ENCODE measurements around the gene GBX1. TPM values are rescaled to one million over a fixed set of nuclear protein-coding genes. Genes with fewer than 3 reads are reported as not detected.
A peak's percentile ranks its signal among the peaks of the same experiment; 100 is the strongest.

The GBX1 gene
- total RNA-seq, 2 donors from 2014 or later: 0.31 TPM; not detected in 1

GRCh38 chr7:151116603-151117440, 50.7 kb downstream of the GBX1 start:
- H3K9me3 Mint-ChIP-seq: no peaks in the 10 kb centered on the region
- no peaks in the 10 kb centered on the region for H3K36me3 Mint-ChIP-seq
- H3K27ac Mint-ChIP-seq: no peak overlapping the region
- DNase-seq (ENCODE audit: low spot score in 2 of 2): no peak
- ATAC-seq: no peak

DNA sequence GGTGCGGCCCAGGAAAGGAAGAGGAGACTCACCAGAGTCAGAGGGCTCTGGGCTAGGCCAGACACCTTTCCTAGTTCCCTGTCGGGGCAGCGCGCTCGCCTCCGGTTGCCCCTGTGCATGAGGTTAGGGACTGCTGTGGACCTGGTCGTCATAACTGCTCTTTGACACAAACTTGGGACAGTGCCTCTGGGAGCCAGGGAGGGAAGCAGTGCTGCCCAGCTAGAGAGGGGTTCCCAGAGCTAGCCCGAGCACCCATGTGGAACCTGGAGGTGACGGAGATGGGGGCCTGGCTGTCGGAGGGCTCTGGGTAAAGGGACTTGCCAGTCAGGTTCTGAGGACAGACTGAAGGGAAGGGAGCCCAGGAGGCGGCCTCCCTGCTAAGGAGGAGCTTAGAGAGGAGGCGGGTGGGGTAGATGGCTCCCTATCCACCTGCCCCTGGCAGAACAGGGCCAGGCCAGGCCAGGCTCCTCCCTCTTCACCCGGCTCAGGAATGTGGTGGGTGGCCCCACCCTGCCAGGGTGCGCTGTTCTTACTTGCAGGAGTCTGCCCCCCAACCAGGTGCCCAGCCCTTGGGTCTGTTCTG, 51.6 kb downstream of the GBX1 start:
- DNase-seq (ENCODE audit: low spot score in 2 of 2): no peak
- no peak for ATAC-seq
- no peaks in the 10 kb centered on the region for H3K9me3 Mint-ChIP-seq
- H3K36me3 Mint-ChIP-seq: no peaks in the 10 kb centered on the region
- H3K27ac Mint-ChIP-seq: no peak overlapping the region

- H3K9me3 Mint-ChIP-seq: no peaks in the 10 kb centered on the region
- no peak overlapping the region for H3K27ac Mint-ChIP-seq
- DNase-seq (ENCODE audit: low spot score in 2 of 2): peak in 1 of 2 donors; percentile 48
Observed at GRCh38 chr7:151115121-151115835, 52.2 kb downstream of the GBX1 start.

DNA sequence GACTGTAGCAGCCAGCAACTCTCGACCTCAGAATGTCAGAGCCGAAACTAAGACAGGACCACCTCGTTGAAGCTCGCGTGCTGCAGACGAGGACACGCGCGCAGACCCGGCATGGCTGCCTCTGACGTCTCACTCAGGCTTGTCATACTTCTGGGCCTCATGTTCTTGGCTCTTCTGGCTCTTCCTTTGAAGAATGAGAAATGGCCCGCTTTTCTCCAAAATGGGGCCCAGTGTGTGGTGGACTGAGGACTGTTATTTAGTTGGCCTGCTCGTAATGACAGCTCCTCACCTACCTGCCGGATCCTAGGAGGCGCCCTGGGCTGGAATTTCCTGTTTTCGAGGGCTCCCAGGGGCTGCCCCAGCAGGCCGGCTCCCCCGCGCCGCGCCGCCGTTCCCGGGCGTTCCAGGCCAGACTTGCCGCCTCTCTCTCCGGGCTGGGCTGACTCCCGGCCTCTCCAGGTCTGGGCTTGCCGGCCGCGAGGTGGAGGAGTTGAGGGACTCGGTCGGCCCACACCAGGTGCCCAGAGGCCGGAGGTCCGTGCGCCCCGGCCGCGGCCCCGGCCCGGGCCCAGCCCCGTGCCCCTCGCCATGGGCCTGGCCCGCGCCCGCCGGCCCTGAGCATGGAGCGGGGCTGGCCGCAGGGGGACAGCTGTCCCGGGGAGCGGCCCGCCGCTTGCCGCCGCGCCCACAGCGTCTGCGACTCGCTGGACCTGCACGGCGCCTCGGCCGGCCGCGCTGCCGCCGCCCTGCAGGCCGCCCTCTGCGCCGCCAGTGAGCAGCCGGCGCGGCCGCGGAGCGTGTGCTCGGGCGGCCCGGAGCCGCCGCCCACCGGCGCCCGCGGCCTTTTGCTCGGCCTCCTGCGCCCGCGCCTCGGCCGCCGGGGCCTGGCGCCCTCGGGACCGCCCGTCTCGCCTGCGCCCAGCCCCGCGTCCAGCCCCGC, 53.1 kb downstream of the GBX1 start:
- Mint-ChIP-seq H3K36me3 (no peaks in the 10 kb centered on the region), H3K27ac (no peak overlapping the region), H3K9me3 (no peaks in the 10 kb centered on the region)
- peak in 1 of 2 donors; percentile 25 for ATAC-seq
- DNase-seq (ENCODE audit: low spot score in 2 of 2): no peak

More at GRCh38 chr7:151115121-151115835, 52.2 kb downstream of the GBX1 start:
- H3K36me3 Mint-ChIP-seq: no peaks in the 10 kb centered on the region
- ATAC-seq: peak; percentile 54 to 69

DNA sequence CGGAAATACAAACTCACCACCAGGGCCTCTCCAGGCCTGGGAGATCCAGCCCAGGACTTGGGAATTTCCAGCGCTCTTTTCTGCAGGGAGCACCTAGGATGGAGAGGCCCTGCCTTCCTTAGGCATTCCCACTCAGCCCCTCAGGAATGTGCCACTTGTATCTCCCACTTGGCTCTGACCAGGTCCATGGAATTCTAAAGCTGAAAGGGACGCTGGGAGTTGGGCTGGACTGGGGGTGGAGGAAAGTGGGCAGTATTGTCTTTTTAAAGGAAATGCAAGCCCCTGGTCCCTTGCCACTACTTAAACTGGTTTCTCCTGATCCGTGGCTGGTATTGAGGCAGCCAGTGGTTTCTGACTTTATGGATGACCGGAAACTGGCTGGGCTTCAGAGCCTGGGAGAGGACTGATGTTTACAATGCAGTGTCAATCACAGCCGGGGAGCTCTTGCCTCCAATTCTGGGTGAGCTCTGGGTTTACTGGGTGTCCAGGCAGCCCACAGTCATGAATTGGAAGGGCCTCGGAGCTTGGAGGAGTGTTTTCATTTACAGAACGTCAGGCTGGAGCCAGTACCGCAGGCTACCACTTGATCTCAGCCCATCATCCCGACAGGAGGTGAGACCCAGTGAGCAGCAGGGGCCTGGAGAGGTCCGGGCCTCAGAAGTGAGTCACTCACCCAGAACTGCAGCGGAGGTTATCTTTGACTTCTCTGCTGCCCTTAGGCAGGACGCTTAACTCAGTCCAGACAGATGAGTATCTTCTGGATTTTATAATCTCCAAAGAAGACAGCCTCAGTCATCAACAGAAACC, 53.9 kb downstream of the GBX1 start:
- Mint-ChIP-seq H3K27ac (no peak overlapping the region), H3K9me3 (no peaks in the 10 kb centered on the region), H3K36me3 (no peaks in the 10 kb centered on the region)
- ATAC-seq: no peak
- DNase-seq (ENCODE audit: low spot score in 2 of 2): no peak

GRCh38 chr7:151110941-151111645, 56.4 kb downstream of the GBX1 start:
- H3K27ac Mint-ChIP-seq: no peak overlapping the region
- no peaks in the 10 kb centered on the region for H3K9me3 Mint-ChIP-seq
- H3K36me3 Mint-ChIP-seq: no peaks in the 10 kb centered on the region
- ATAC-seq (peak; percentile 80 to 90), DNase-seq (ENCODE audit: low spot score in 2 of 2) (peak; percentile 76 to 80)

DNA sequence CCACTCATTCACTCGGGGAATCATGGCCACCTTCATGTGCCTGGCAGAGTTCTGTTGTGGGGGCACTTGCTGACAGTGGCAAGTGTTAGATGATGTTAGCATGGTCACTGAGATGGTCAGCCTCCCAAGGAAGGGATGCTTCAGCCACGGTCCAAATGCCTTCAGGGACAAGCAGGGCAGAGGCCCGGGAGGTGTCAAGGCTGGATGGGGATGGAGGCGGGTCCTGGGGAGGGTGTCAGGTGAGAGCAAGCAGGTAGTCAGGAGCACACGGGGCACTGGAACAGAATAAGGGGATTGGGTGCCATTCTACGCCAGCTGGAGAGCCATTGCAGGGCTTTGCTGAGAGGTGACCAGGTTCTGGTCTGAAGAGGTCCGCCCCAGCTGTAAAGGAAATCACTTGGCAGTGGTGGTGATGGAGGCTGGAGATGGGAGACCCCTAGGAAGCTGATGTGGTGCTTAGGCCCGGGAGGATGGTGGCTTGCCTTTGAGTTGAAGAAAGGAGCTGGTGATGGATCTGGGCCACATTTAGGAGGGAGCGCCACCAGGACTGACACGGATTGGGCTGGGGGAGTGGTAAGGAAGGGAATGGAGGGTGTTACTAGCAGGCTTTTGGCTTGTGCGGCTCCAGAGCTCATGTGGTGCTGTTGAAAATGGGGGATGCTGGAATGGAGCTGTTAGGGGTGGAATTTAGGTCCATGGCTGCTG, 57.1 kb downstream of the GBX1 start:
- ATAC-seq: no peak
- DNase-seq (ENCODE audit: low spot score in 2 of 2): no peak
- no peak overlapping the region for H3K27ac Mint-ChIP-seq
- H3K9me3 Mint-ChIP-seq: no peaks in the 10 kb centered on the region
- H3K36me3 Mint-ChIP-seq: no peaks in the 10 kb centered on the region

GRCh38 chr7:151109094-151110048, 58.1 kb downstream of the GBX1 start:
- ATAC-seq: no peak
- H3K27ac Mint-ChIP-seq: no peak overlapping the region

GRCh38 chr7:151107882-151108281, 59.6 kb downstream of the GBX1 start:
- no peak for ATAC-seq
- no peak for DNase-seq (ENCODE audit: low spot score in 2 of 2)
- no peak overlapping the region for H3K27ac Mint-ChIP-seq
- no peaks in the 10 kb centered on the region for H3K36me3 Mint-ChIP-seq
- H3K9me3 Mint-ChIP-seq: no peaks in the 10 kb centered on the region

More at GRCh38 chr7:151109094-151110048, 58.1 kb downstream of the GBX1 start:
- no peak for DNase-seq (ENCODE audit: low spot score in 2 of 2)
- no peaks in the 10 kb centered on the region for H3K36me3 Mint-ChIP-seq
- H3K9me3 Mint-ChIP-seq: no peaks in the 10 kb centered on the region

GRCh38 chr7:151104411-151105235, 62.9 kb downstream of the GBX1 start:
- Mint-ChIP-seq H3K27ac (no peak overlapping the region), H3K36me3 (no peaks in the 10 kb centered on the region), H3K9me3 (no peaks in the 10 kb centered on the region)
- no peak for DNase-seq (ENCODE audit: low spot score in 2 of 2)
- ATAC-seq: no peak

DNA sequence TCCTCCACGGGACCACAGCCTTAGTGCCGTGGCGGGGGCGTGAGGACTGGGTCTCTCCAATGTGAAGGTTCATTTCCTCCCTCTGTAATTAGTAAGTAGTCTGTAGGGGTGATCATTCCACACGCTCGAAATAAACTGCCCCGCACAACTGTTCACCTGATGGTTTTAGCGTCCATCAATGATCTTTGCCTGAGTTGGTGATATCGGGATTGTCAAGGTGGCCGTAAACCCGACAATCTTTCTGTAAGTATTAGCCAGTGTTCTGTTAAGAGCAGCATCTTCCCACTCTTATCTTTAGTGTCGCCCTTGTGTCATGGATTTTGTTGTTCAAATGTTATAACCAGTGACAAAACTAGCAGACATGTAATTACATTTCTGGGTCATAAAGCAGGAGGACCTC, 63.5 kb downstream of the GBX1 start:
- H3K9me3 Mint-ChIP-seq: no peaks in the 10 kb centered on the region
- ATAC-seq (no peak), DNase-seq (ENCODE audit: low spot score in 2 of 2) (no peak)
- H3K27ac Mint-ChIP-seq: no peak overlapping the region
- H3K36me3 Mint-ChIP-seq: no peaks in the 10 kb centered on the region

- Mint-ChIP-seq H3K27ac (no peak overlapping the region), H3K9me3 (no peaks in the 10 kb centered on the region), H3K36me3 (no peaks in the 10 kb centered on the region)
- DNase-seq (ENCODE audit: low spot score in 2 of 2) (no peak), ATAC-seq (no peak)
Observed at GRCh38 chr7:151102991-151103390, 64.5 kb downstream of the GBX1 start.

Measured in activated naive CD4-positive, alpha-beta T cell treated with anti-CD3 and anti-CD28 coated beads, Interleukin-2, amount 50 U/mL, for 72 hours (primary cell).